ENCODE results near the gene SGPL1.
A peak's percentile ranks its signal among the peaks of the same experiment; 100 is the strongest.

Gene SGPL1

DNA sequence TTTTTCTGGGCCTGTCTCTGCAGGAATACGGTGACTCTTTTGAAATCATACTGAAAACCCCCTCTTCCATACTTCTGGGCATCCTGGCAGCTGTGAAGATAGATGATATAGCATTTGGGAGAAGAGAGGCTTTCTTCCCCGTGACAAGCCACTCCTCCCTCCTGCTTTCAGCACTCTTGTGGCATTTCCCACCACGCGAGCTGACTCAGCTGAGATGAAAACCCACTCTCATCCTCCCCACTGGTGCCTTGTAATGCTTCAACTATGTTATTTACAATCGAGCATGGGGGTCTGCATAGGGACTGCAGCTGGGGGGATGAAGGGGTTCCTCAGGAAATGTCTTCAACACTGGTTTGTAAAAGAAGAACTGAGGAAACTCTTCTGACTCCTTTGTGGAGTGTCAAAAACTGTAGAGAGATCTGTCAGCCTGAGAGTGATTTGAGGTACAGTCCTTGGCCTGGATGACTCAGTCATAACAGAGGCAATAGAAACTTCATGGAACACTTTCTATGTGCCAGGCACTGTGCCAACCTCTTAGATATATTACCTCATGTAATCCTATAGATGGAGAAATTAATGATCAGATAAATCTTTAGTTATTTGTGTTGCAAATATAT, 28.8 kb upstream of the SGPL1 start:
- peak; percentile 25 to 61 for ATAC-seq (replicated peaks)
- Mint-ChIP-seq H3K27ac (peak overlapping the region; percentile 20), H3K4me1 (peaks cover 2 to 4% of the 10 kb centered on the region in 2 donors)

DNA sequence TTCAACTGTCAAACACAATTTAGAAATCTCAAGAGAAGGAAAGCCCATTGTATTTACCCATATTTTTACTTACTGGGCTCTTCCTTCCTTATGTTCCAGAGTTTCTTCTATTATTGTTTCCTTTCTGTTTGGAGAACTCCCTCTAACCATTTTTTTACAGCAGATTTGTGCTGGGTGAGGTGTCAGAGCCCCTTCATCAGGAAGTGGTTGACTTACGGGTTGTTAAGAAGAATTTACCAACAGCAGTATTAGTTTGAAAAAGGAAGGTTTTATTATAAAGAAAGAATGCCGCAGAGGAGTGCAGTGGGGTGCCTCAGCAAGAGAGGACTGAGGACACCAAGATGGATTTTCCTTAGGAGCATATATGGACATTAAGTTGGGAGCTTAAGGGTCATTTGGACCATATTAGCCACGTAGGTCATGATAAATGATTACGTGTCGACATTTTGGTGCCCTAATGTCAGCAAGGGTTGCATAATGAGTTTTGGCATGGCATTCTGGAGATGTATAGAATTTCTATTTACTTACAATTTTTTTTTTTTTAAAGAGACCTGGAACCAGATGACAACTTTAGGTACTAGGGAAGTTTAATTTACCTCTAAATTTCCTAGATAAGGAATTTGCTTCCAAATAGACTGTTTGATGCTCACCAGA, 24.2 kb upstream of the SGPL1 start:
- H3K4me1 Mint-ChIP-seq: peaks cover 2 to 4% of the 10 kb centered on the region in 2 donors
- H3K36me3 Mint-ChIP-seq: no peaks in the 10 kb centered on the region
- no peak for ATAC-seq (replicated peaks)

More for the DNA sequence above, 28.8 kb upstream of the SGPL1 start:
- no peak for DNase-seq
- Mint-ChIP-seq H3K9me3 (no peaks in the 10 kb centered on the region), H3K4me3 (no peak overlapping the region), H3K36me3 (no peaks in the 10 kb centered on the region), H3K27me3 (peaks cover 18% of the 10 kb centered on the region in 2 donors)

DNA sequence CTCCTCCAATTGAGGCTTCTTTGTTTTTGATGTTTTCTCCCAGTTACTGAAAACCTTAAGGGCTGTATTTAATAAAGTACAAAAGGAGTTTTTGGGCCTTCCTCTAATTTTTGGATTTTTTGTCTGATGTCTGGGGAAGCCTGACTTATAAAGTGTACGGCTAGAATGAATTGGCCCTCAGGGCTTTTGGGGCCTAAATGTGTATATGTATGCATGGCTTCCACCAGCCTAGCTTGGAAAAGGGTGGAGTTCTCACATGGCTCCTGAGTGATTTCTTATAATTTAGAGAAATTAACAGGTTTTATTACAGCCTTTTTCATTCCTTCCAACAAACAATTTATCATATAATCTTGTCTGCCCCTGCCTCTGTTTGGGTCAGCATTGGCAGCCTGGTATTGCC, 20.1 kb upstream of the SGPL1 start:
- no peaks in the 10 kb centered on the region for H3K9me3 Mint-ChIP-seq
- no peaks in the 10 kb centered on the region for H3K4me1 Mint-ChIP-seq
- no peaks in the 10 kb centered on the region for H3K36me3 Mint-ChIP-seq
- H3K27me3 Mint-ChIP-seq: peaks cover 23 to 34% of the 10 kb centered on the region in 2 donors
- ATAC-seq (replicated peaks) (no peak), DNase-seq (no peak)
- H3K4me3 Mint-ChIP-seq: no peak overlapping the region
- no peak overlapping the region for H3K27ac Mint-ChIP-seq

More for the DNA sequence above, 24.2 kb upstream of the SGPL1 start:
- Mint-ChIP-seq H3K9me3 (no peaks in the 10 kb centered on the region), H3K4me3 (no peak overlapping the region), H3K27me3 (peaks cover 15 to 22% of the 10 kb centered on the region in 2 donors), H3K27ac (no peak overlapping the region)
- DNase-seq: no peak

DNA sequence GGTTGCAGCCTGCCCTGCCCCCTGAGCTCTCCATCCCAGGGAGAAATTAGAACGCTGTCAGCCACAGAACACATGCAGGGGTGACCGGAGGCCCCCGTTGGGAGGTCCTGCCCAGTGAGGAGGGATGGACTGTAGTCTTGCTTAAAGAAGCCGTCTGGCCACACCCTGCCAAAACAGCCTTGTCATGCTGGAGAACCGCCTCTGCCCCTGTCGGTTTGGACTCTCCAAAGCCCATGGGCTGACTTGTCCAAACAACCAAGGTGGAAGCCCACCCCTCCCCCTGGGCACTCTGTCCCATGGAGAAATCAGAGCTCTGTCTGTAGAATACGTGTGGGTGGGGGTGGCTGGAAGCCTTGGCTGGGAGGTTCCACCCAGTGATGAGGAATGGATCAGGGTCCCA, 17.9 kb upstream of the SGPL1 start:
- H3K9me3 Mint-ChIP-seq: no peaks in the 10 kb centered on the region
- H3K27me3 Mint-ChIP-seq: peaks cover 7 to 26% of the 10 kb centered on the region in 2 donors
- no peak overlapping the region for H3K27ac Mint-ChIP-seq
- no peaks in the 10 kb centered on the region for H3K4me1 Mint-ChIP-seq
- no peak for DNase-seq
- no peaks in the 10 kb centered on the region for H3K36me3 Mint-ChIP-seq
- H3K4me3 Mint-ChIP-seq: no peak overlapping the region
- no peak for ATAC-seq (replicated peaks)

DNA sequence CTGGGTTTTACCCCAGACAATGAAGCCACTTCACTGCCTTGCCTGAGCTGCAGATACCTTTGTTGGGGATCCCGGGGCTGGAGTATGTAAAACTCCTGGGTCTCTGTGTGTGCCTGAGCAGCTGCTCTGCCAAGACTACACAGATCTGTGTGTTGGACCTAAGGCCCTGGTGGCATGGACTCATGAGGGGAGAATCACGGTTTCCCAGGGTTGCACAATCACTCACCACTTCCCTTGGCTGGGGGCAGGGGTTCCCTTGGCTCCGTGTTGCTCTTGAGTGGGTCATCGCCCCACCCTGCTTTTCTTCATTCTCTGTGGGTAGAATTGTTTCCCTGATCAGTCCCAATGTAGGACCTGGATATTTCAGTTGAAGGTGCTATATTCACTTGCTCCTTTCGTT, 16.6 kb upstream of the SGPL1 start:
- DNase-seq (no peak), ATAC-seq (replicated peaks) (no peak)
- peaks cover 7 to 26% of the 10 kb centered on the region in 2 donors for H3K27me3 Mint-ChIP-seq
- H3K27ac Mint-ChIP-seq: no peak overlapping the region
- no peak overlapping the region for H3K4me3 Mint-ChIP-seq
- H3K36me3 Mint-ChIP-seq: no peaks in the 10 kb centered on the region
- H3K9me3 Mint-ChIP-seq: no peaks in the 10 kb centered on the region
- no peaks in the 10 kb centered on the region for H3K4me1 Mint-ChIP-seq

DNA sequence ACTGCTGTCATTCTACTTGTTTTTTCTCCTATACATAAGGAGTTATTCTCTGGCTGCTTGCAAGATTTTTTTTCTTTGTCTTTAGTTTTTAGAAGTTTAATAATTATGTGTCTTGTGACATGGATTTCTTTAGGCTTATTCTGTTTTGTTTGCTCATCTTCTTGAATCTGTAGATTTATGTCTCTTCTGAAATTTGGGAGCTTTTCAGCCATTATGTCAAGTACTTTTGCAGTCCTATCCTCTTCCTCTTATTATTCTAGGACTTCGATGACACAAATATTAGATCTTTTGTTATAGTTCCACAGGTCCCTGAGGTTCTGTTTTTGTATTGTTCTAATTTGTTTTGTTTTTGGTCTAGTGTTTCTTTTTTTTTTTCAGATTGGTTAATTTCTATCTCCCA, 13.9 kb upstream of the SGPL1 start:
- Mint-ChIP-seq H3K27me3 (peaks cover 11 to 26% of the 10 kb centered on the region in 2 donors), H3K4me1 (no peaks in the 10 kb centered on the region), H3K36me3 (no peaks in the 10 kb centered on the region), H3K4me3 (no peak overlapping the region), H3K9me3 (no peaks in the 10 kb centered on the region), H3K27ac (no peak overlapping the region)
- DNase-seq (no peak), ATAC-seq (replicated peaks) (no peak)

DNA sequence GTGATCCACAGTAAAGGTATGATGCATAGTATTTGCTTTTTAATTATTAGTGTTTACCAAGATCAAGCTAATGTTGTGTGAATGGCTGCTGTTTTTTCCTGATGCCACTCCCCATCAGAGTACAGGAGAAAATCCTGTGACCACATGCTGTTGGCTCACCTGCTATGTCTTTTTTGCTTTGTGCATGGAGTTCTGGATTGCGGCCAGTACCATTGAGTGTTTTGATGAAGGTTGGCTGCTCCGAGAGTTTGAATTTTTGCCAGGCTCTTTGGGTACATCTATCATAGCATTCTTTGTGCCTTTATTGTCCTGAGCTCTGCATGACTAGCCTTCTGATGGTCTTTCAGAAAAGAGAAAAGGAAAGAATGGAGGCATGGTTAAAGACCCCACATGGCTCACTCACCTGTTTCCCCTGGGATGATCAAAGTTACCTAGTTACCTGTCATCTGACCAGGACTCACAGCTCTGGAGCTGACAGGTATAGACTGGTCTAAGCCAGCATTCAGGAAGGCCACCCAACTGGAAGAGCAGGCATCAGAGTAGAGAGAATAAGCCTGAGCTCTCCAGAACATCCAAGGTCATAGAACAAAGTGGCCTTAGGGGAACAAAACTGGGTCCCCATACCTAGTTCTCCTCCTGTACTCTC, 11.8 kb upstream of the SGPL1 start:
- Mint-ChIP-seq H3K27ac (no peak overlapping the region), H3K9me3 (no peaks in the 10 kb centered on the region), H3K36me3 (no peaks in the 10 kb centered on the region), H3K4me3 (no peak overlapping the region), H3K27me3 (peaks cover 15 to 19% of the 10 kb centered on the region in 2 donors), H3K4me1 (no peaks in the 10 kb centered on the region)
- ATAC-seq (replicated peaks): no peak
- no peak for DNase-seq

DNA sequence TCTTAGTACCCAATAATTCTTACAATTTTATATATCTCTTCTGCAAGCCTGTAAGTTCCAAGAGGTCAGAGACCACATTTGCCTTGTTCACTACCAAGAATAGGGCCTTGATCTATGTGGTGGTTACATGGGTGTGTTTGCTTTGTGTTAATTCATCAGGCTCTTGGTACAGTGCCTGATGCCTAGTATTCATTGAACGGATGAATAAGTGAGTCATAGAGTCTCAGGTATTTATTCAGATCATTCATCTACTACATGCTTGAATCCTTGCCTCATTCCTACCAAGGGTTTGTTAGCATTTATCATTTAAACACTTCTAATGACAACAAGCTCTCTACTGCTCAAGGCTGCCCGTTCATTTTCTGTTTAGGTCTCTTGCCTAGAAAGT, 11.3 kb upstream of the SGPL1 start:
- Mint-ChIP-seq H3K9me3 (no peaks in the 10 kb centered on the region), H3K27me3 (peaks cover 14 to 17% of the 10 kb centered on the region in 2 donors), H3K4me1 (peaks cover 0 to 1% of the 10 kb centered on the region in 2 donors), H3K36me3 (no peaks in the 10 kb centered on the region), H3K27ac (no peak overlapping the region), H3K4me3 (no peak overlapping the region)
- ATAC-seq (replicated peaks) (no peak), DNase-seq (no peak)

DNA sequence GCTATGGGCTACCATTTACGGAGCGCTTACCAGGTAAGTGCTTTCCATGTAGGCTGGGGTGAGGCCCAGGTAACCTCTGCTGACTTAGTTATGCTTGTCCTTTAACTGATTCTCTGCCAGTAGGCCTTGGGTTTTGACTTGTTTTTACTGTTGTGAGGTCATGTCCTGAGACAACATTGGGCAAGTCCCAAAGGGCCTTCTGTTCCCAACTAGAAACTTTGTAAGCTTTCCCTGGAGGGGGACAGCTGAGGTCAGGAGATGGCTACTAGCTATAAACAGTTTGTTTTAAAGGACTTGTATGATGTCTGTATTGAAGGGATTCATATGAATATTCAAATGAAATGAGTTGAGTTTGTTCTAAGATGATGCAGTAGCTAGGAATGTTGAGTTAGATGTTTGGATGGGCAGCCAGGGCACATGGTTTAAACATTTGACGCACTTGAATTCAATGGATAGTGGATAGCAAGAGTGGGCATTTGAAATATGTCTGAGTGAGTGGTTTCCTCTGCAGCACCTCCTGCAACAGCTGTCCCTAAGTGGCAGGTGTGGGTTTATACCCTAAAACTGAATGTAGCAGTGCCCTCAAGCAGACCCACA, 10.0 kb upstream of the SGPL1 start:
- DNase-seq (no peak), ATAC-seq (replicated peaks) (no peak)
- Mint-ChIP-seq H3K4me1 (peaks cover 0 to 3% of the 10 kb centered on the region in 2 donors), H3K4me3 (no peak overlapping the region), H3K27ac (no peak overlapping the region), H3K36me3 (no peaks in the 10 kb centered on the region), H3K9me3 (no peaks in the 10 kb centered on the region), H3K27me3 (peaks cover 11 to 13% of the 10 kb centered on the region in 2 donors)

DNA sequence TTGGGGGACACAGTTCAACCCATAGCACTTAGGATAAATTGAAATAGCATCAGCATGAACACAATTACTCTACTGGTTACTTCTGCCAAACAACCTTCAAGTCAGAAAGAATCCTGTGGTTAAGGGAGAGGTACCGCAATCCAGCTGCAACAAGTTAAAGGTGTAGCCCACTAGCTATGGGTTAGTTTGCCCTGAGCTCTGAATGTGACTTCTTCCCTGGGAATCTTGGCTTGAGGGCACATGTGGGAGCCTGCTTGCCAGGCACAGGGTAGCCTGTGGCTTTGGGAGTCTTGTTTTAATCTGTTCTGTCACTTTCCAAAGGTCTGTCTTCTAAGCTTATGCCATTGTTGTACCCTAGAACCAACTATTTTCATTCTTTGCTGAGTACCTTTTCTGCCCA, 8.9 kb upstream of the SGPL1 start:
- Mint-ChIP-seq H3K27ac (no peak overlapping the region), H3K9me3 (no peaks in the 10 kb centered on the region), H3K4me3 (no peak overlapping the region), H3K27me3 (peaks cover 11 to 12% of the 10 kb centered on the region in 2 donors), H3K36me3 (no peaks in the 10 kb centered on the region), H3K4me1 (peaks cover 0 to 3% of the 10 kb centered on the region in 2 donors)
- no peak for DNase-seq
- ATAC-seq (replicated peaks): no peak

DNA sequence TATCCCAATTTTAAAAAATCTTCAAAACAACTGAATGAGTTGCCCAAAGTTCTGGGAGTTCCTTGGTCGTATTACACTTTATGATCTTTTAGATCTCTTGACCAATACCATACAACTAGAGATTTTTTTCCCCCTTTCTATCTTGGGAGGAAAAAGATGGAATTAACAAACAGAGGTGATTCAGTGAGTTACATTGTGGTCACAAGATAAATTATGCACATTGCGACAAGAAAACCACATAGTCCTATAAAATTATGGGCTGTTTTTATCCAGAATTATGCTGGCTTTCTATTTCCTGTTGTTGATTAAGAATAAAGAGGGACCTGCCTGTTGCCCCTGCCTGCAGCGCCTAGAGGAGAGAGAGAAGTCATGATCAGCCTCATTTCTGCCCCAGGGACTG, 8.2 kb upstream of the SGPL1 start:
- H3K36me3 Mint-ChIP-seq: no peaks in the 10 kb centered on the region
- H3K4me1 Mint-ChIP-seq: peaks cover 0 to 3% of the 10 kb centered on the region in 2 donors
- ATAC-seq (replicated peaks): no peak
- peaks cover 6 to 11% of the 10 kb centered on the region in 2 donors for H3K27me3 Mint-ChIP-seq
- no peak overlapping the region for H3K27ac Mint-ChIP-seq
- H3K9me3 Mint-ChIP-seq: no peaks in the 10 kb centered on the region
- H3K4me3 Mint-ChIP-seq: no peak overlapping the region
- DNase-seq: no peak

DNA sequence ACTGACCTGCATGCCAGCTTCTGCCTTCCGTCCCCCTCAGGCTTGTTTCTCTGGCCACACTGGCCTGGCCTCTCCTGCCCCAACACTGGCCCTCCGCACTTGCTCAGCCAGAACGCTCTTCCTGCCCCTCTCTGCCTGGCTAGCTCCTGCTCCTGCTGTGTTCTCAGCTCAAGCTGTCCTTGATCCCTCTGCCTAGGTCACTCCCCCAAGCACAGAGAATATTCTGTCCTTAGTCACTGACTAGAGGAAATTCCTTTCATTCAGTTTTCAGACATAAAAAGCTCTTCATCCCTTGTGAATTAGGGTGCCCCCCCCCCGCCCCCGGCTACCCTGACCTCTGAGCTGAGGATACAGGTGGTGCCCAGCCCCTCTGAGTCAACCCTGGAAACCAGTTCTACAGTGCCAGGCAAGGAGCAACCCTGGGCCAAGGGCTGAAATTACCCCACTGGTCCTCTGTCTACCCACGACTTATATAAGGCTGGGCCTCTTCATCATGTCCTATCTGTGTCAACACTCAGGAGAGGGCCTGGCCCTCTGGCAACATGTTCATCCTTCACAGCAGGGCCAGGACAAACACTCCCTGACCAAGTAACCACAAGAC, 6.6 kb upstream of the SGPL1 start:
- no peak overlapping the region for H3K4me3 Mint-ChIP-seq
- peaks cover under 1 to 3% of the 10 kb centered on the region in 2 donors for H3K4me1 Mint-ChIP-seq
- H3K36me3 Mint-ChIP-seq: no peaks in the 10 kb centered on the region
- peaks cover 6 to 11% of the 10 kb centered on the region in 2 donors for H3K27me3 Mint-ChIP-seq
- no peaks in the 10 kb centered on the region for H3K9me3 Mint-ChIP-seq
- H3K27ac Mint-ChIP-seq: no peak overlapping the region
- no peak for DNase-seq
- ATAC-seq (replicated peaks): peak in 1 of 2 donors; percentile 27

DNA sequence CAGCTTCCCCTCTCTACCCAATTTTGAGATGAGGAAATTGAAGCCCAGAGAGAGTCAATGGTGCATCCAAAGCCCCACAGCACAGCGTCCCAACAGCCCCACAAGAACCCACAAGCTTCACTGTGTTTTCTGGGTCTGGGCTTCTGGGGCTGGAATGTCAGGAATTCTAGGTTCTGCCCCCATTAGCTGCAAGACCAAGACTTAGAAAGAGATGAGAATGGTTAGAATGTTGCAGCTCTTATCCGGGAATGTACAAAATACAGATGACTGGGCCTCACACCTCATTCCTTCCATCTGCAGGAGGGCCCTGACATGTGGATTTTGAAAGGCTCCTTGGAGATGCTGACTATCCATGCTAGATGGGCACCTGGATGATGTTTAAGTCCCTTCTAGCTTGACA, 6.0 kb upstream of the SGPL1 start:
- DNase-seq: no peak
- Mint-ChIP-seq H3K4me3 (no peak overlapping the region), H3K36me3 (no peaks in the 10 kb centered on the region), H3K9me3 (no peaks in the 10 kb centered on the region), H3K27me3 (peaks cover 6 to 10% of the 10 kb centered on the region in 2 donors), H3K4me1 (peaks cover 7 to 9% of the 10 kb centered on the region in 2 donors), H3K27ac (peak overlapping the region; percentile 44)
- no peak for ATAC-seq (replicated peaks)

DNA sequence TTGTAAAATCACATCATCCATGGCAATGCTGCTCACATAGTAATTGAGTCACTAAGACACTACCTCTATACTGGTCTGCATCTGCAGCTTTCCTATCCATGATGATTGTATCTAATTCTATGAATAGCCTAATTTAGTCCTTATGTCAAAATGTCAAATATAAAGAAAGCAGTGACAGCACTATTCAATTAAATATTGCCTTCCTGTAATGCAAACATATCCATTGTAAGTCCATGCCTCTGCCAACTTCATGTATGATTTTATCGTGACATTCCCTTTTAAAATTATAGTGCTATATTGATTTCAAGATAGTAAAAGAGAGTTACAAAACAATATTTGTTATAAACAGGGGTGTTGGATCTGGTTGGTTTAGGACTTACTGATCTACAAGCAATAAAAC, 4.8 kb upstream of the SGPL1 start:
- no peak overlapping the region for H3K4me3 Mint-ChIP-seq
- no peaks in the 10 kb centered on the region for H3K36me3 Mint-ChIP-seq
- H3K27me3 Mint-ChIP-seq: peaks cover 6 to 7% of the 10 kb centered on the region in 2 donors
- DNase-seq (no peak), ATAC-seq (replicated peaks) (no peak)
- peaks cover 12 to 17% of the 10 kb centered on the region in 2 donors for H3K4me1 Mint-ChIP-seq
- no peaks in the 10 kb centered on the region for H3K9me3 Mint-ChIP-seq
- no peak overlapping the region for H3K27ac Mint-ChIP-seq

Measured in stimulated activated naive B cell treated with anti-CD40 and anti-IgM and Interleukin-4, amounts not matched to agents 10 μg/mL and 1 μg/mL and 100 μg/mL, for 72 hours (primary cell).